Tibial nerve (tissue), 4 donors: ENCODE measurements around the gene ZFYVE9.

Experiments
- EP300 ChIP-seq, 2 donors: sonication (generic); formaldehyde crosslinking; IDR thresholded peaks; one replicate each; pipeline ENCODE4 v1.6.1; 2017; ENCODE audit warnings: antibody characterized with exemption in 2 of 2, mild to moderate bottlenecking in 1 of 2
- POLR2A ChIP-seq, 2 donors: fragments of 450-650 bp; IDR thresholded peaks; one replicate each; pipeline ENCODE4 v1.6.1; 2017; ENCODE audit warnings: antibody characterized with exemption in 2 of 2, mild to moderate bottlenecking in 2 of 2, moderate library complexity in 2 of 2
- TF ChIP-seq, protein P1 (sequence below), 5 experiments: fragments of 200-600 bp in 3 of 5; fragments of 450-650 bp in 2 of 5; sonication (generic) in 3 of 5; IDR thresholded peaks; one replicate each; pipeline ENCODE4 v1.5.1; 2016 to 2019; ENCODE audit warnings: antibody characterized with exemption in 5 of 5, mild to moderate bottlenecking in 3 of 5, moderate library complexity in 2 of 5

DNA sequence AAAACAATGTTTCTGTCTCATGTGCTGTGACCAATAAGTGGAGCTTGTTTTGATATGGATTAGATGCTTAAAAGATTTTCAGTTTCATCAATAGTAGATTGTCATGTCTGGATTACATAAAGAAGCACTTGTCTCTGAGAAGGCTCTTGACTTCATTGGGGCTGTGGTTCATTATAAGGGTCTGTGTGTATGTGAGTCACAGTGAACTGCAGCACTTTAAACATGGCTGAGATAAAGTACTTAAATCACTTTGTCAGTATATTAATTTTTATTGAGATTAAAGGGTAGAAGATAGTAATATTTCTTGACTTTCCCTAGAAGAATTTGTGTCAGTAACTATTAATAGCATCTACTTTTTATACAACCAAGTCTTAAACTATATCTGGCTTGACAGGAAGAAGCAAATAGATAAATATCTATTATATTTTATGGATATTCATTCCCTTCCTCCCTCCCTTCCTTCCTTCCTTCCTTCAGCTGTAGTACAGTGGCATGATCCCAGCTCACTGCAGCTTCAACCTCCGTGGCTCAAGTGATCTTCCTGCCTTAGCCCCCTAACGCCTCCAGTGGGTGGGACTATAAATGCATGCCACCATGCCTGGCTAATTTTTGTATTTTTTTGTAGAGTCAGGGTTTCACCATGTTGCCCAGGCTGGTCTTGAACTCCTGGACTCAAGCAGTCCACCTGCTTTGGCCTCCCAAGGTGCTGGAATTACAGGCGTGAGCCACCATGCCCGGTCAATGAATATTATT, 48.8 kb downstream of the ZFYVE9 start:
- TF ChIP-seq, protein P1, sequence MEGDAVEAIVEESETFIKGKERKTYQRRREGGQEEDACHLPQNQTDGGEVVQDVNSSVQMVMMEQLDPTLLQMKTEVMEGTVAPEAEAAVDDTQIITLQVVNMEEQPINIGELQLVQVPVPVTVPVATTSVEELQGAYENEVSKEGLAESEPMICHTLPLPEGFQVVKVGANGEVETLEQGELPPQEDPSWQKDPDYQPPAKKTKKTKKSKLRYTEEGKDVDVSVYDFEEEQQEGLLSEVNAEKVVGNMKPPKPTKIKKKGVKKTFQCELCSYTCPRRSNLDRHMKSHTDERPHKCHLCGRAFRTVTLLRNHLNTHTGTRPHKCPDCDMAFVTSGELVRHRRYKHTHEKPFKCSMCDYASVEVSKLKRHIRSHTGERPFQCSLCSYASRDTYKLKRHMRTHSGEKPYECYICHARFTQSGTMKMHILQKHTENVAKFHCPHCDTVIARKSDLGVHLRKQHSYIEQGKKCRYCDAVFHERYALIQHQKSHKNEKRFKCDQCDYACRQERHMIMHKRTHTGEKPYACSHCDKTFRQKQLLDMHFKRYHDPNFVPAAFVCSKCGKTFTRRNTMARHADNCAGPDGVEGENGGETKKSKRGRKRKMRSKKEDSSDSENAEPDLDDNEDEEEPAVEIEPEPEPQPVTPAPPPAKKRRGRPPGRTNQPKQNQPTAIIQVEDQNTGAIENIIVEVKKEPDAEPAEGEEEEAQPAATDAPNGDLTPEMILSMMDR (IDR thresholded peaks at IDR 0.05): no peak
- TF ChIP-seq POLR2A (IDR thresholded peaks at IDR 0.05): no peak
- no peak for TF ChIP-seq EP300 (IDR thresholded peaks at IDR 0.05)
